ENCODE data around the gene TMEM270. TPM values are rescaled to one million over a fixed set of nuclear protein-coding genes. Genes with fewer than 3 reads are reported as not detected.

Gene TMEM270
- total RNA-seq, 1 experiment from 2014 or later = 1.7 TPM

Other genes with a start within 250 kb of the TMEM270 start
- gene MLXIPL, start 236.6 kb upstream of the TMEM270 start, total RNA-seq (2014; rRNA removed; shearing (Covaris generic); ENCODE audit: low replicate concordance) = not detected in 2 replicates
- gene VPS37D, start 193.3 kb upstream of the TMEM270 start, total RNA-seq (2014; rRNA removed; shearing (Covaris generic); ENCODE audit: low replicate concordance) = 4.5 and 12.9 TPM in 2 replicates
- 10.7 and 20.2 TPM in 2 replicates for gene DNAJC30, start 177.7 kb upstream of the TMEM270 start, total RNA-seq (2014; rRNA removed; shearing (Covaris generic); ENCODE audit: low replicate concordance)
- 110 and 151 TPM in 2 replicates for gene BUD23, start 177.6 kb upstream of the TMEM270 start, total RNA-seq (2014; rRNA removed; shearing (Covaris generic); ENCODE audit: low replicate concordance)
- gene STX1A, start 141.5 kb upstream of the TMEM270 start, total RNA-seq (2014; rRNA removed; shearing (Covaris generic); ENCODE audit: low replicate concordance) = 8.5 and 25.7 TPM in 2 replicates
- 36.2 and 45.0 TPM in 2 replicates for gene ABHD11, start 122.4 kb upstream of the TMEM270 start, total RNA-seq (2014; rRNA removed; shearing (Covaris generic); ENCODE audit: low replicate concordance)
- 43.4 and 69.4 TPM in 2 replicates for gene CLDN3, start 90.9 kb upstream of the TMEM270 start, total RNA-seq (2014; rRNA removed; shearing (Covaris generic); ENCODE audit: low replicate concordance)
- gene CLDN4, start 30.2 kb upstream of the TMEM270 start, total RNA-seq (2014; rRNA removed; shearing (Covaris generic); ENCODE audit: low replicate concordance) = 326 and 414 TPM in 2 replicates
- gene METTL27, start 18.6 kb upstream of the TMEM270 start, total RNA-seq (2014; rRNA removed; shearing (Covaris generic); ENCODE audit: low replicate concordance) = 60.4 and 71.8 TPM in 2 replicates
- gene ELN, start 167.0 kb downstream of the TMEM270 start, total RNA-seq (2014; rRNA removed; shearing (Covaris generic); ENCODE audit: low replicate concordance) = 0.27 TPM in 1 of 2 replicates, not detected in the other
- 50.7 and 54.0 TPM in 2 replicates for gene LIMK1, start 222.6 kb downstream of the TMEM270 start, total RNA-seq (2014; rRNA removed; shearing (Covaris generic); ENCODE audit: low replicate concordance)

Measured in Caki2 (cell line).